ENCODE data around the gene SLC6A19. TPM values are rescaled to one million over a fixed set of nuclear protein-coding genes. Genes with fewer than 3 reads are reported as not detected.

The SLC6A19 gene
- total RNA-seq, 1 experiment from 2014 or later, result not detected

- no peak overlapping the region for H3K9ac ChIP-seq (ENCODE audit: low read length)
- no peaks in the 10 kb centered on the region for H3K4me1 ChIP-seq (ENCODE audit: low read length)
- no peak for DNase-seq
- H3K9me3 ChIP-seq (ENCODE audit: low read length), result no peaks in the 10 kb centered on the region
- no peak overlapping the region for H3K27ac ChIP-seq (ENCODE audit: low read length)
- H3K79me2 ChIP-seq (ENCODE audit: low read length), result no peaks in the 10 kb centered on the region
- H3K4me3 ChIP-seq (ENCODE audit: low read length), result no peak overlapping the region
- no peaks in the 10 kb centered on the region for H3K36me3 ChIP-seq (ENCODE audit: insufficient read depth, low read length)
- no peak overlapping the region for H3K4me2 ChIP-seq (ENCODE audit: low read depth, low read length, poor library complexity, severe bottlenecking)
- no peak overlapping the region for H2AFZ ChIP-seq (ENCODE audit: low read length)
- H3K9me2 ChIP-seq (replicated peaks; ENCODE audit: insufficient read depth, low read length), result no peaks in the 10 kb centered on the region
- no peaks in the 10 kb centered on the region for H3K27me3 ChIP-seq (ENCODE audit: low read length)
- no peaks in the 10 kb centered on the region for H4K20me1 ChIP-seq (ENCODE audit: insufficient read depth, low read depth, low read length)
These were observed 1.5 kb upstream of the SLC6A19 start for GRCh38 chr5:1199649-1200494.

GRCh38 chr5:1200495-1201326, 684 bp upstream of the SLC6A19 start:
- no peak overlapping the region for H3K9ac ChIP-seq (ENCODE audit: low read length)
- no peaks in the 10 kb centered on the region for H4K20me1 ChIP-seq (ENCODE audit: insufficient read depth, low read depth, low read length)
- H3K4me1 ChIP-seq (ENCODE audit: low read length), result no peaks in the 10 kb centered on the region
- H3K27ac ChIP-seq (ENCODE audit: low read length), result no peak overlapping the region
- H3K27me3 ChIP-seq (ENCODE audit: low read length), result no peaks in the 10 kb centered on the region
- no peak for DNase-seq
- H3K9me3 ChIP-seq (ENCODE audit: low read length), result no peaks in the 10 kb centered on the region
- H3K4me3 ChIP-seq (ENCODE audit: low read length), result no peak overlapping the region
- no peaks in the 10 kb centered on the region for H3K36me3 ChIP-seq (ENCODE audit: insufficient read depth, low read length)
- H3K4me2 ChIP-seq (ENCODE audit: low read depth, low read length, poor library complexity, severe bottlenecking), result no peak overlapping the region
- H2AFZ ChIP-seq (ENCODE audit: low read length), result no peak overlapping the region
- no peaks in the 10 kb centered on the region for H3K79me2 ChIP-seq (ENCODE audit: low read length)
- H3K9me2 ChIP-seq (replicated peaks; ENCODE audit: insufficient read depth, low read length), result no peaks in the 10 kb centered on the region

- Histone ChIP-seq H3K9me3 (ENCODE audit: low read length) (no peaks in the 10 kb centered on the region), H3K9me2 (replicated peaks; ENCODE audit: insufficient read depth, low read length) (no peaks in the 10 kb centered on the region), H3K36me3 (ENCODE audit: insufficient read depth, low read length) (no peaks in the 10 kb centered on the region), H3K4me2 (ENCODE audit: low read depth, low read length, poor library complexity, severe bottlenecking) (no peak overlapping the region), H2AFZ (ENCODE audit: low read length) (no peak overlapping the region), H3K9ac (ENCODE audit: low read length) (no peak overlapping the region), H4K20me1 (ENCODE audit: insufficient read depth, low read depth, low read length) (no peaks in the 10 kb centered on the region), H3K79me2 (ENCODE audit: low read length) (no peaks in the 10 kb centered on the region), H3K27ac (ENCODE audit: low read length) (no peak overlapping the region), H3K27me3 (ENCODE audit: low read length) (no peaks in the 10 kb centered on the region), H3K4me1 (ENCODE audit: low read length) (no peaks in the 10 kb centered on the region), H3K4me3 (ENCODE audit: low read length) (no peak overlapping the region)
- no peak for DNase-seq
These were observed 817 bp downstream of the SLC6A19 start for GRCh38 chr5:1202026-1202797.

GRCh38 chr5:1202798-1203185, 1.4 kb downstream of the SLC6A19 start:
- Histone ChIP-seq H3K4me1 (ENCODE audit: low read length) (no peaks in the 10 kb centered on the region), H3K4me3 (ENCODE audit: low read length) (no peak overlapping the region)

DNA sequence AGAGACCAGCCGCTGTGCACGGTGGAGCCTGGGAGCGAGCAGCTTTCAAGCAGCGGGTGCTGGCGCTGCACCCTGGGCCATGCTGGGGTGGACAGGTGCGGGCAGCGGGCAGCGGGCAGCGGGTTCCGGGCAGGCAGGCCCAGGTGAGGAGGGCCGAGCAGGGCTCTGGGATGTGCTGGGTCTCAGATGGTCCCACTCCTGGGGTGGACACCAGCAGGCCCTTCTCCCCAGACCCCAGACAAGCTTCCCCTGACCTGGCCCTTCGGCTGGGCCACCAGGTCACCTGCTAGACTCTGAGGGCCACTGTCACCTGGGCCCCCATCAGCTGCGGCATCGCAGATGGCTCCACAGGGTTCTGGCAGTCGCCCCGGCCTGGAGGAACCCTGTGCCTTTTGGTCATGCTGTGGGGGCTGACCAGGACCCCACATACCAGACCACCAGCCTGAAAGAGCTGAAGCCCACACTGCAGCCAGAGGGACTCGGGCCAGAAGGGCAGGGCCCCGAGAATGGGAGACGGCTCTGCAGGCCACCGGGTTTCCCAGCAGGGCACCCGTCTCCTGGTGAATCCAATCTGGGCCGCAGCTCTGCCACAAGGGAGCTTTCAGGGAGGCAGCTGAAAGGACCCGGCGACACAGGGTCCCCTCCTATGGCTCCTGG, 2.0 kb downstream of the SLC6A19 start:
- Histone ChIP-seq H3K9me2 (replicated peaks; ENCODE audit: insufficient read depth, low read length) (no peaks in the 10 kb centered on the region), H3K9me3 (ENCODE audit: low read length) (no peaks in the 10 kb centered on the region), H4K20me1 (ENCODE audit: insufficient read depth, low read depth, low read length) (no peaks in the 10 kb centered on the region), H3K9ac (ENCODE audit: low read length) (no peak overlapping the region), H3K27me3 (ENCODE audit: low read length) (no peaks in the 10 kb centered on the region), H2AFZ (ENCODE audit: low read length) (no peak overlapping the region), H3K27ac (ENCODE audit: low read length) (no peak overlapping the region), H3K4me1 (ENCODE audit: low read length) (no peaks in the 10 kb centered on the region), H3K36me3 (ENCODE audit: insufficient read depth, low read length) (no peaks in the 10 kb centered on the region), H3K79me2 (ENCODE audit: low read length) (no peaks in the 10 kb centered on the region), H3K4me2 (ENCODE audit: low read depth, low read length, poor library complexity, severe bottlenecking) (no peak overlapping the region), H3K4me3 (ENCODE audit: low read length) (no peak overlapping the region)
- no peak for DNase-seq

More at GRCh38 chr5:1202798-1203185, 1.4 kb downstream of the SLC6A19 start:
- Histone ChIP-seq H3K79me2 (ENCODE audit: low read length) (no peaks in the 10 kb centered on the region), H3K9me2 (replicated peaks; ENCODE audit: insufficient read depth, low read length) (no peaks in the 10 kb centered on the region), H3K36me3 (ENCODE audit: insufficient read depth, low read length) (no peaks in the 10 kb centered on the region), H2AFZ (ENCODE audit: low read length) (no peak overlapping the region), H4K20me1 (ENCODE audit: insufficient read depth, low read depth, low read length) (no peaks in the 10 kb centered on the region), H3K27ac (ENCODE audit: low read length) (no peak overlapping the region), H3K27me3 (ENCODE audit: low read length) (no peaks in the 10 kb centered on the region), H3K4me2 (ENCODE audit: low read depth, low read length, poor library complexity, severe bottlenecking) (no peak overlapping the region), H3K9ac (ENCODE audit: low read length) (no peak overlapping the region), H3K9me3 (ENCODE audit: low read length) (no peaks in the 10 kb centered on the region)
- no peak for DNase-seq

DNA sequence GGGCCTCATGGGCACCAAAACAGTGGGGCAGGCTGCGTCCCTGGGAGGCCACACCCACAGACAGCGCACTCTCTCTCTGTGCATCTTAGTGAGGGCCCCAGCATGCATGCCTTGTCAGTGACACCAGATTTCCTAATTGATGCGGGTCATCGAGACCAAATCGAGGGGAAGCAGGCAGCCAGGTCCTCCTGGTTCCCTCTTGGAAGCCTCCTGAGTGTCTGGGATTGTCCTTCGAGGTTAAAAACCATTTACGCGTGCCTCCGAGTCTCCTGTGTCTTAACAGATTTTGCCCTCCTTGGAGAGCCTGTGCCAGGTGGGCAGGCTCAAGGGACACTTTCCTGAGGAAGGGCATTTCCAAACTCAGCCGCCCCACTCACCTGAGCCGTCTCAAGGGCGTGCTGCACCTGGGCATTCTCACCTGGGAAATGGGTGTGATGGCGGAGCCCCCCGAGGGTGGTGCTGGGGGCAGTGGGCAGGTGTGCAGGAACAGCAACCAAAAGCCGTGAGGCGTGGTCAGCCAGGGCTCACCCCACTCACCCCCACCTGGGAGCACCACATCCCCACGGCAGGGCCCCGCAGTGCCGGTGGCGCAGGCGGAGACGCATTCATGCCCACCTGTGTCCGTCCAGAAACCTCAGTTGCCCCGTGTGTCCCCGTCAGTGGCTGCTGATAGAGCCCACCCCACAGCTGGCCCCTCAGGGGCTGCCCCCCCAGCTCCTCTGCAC, 2.7 kb downstream of the SLC6A19 start:
- Histone ChIP-seq H3K9ac (ENCODE audit: low read length) (no peak overlapping the region), H3K27ac (ENCODE audit: low read length) (no peak overlapping the region), H3K79me2 (ENCODE audit: low read length) (no peaks in the 10 kb centered on the region), H4K20me1 (ENCODE audit: insufficient read depth, low read depth, low read length) (no peaks in the 10 kb centered on the region), H3K4me1 (ENCODE audit: low read length) (no peaks in the 10 kb centered on the region), H3K36me3 (ENCODE audit: insufficient read depth, low read length) (no peaks in the 10 kb centered on the region), H3K27me3 (ENCODE audit: low read length) (no peaks in the 10 kb centered on the region), H3K4me3 (ENCODE audit: low read length) (no peak overlapping the region), H2AFZ (ENCODE audit: low read length) (no peak overlapping the region), H3K9me3 (ENCODE audit: low read length) (no peaks in the 10 kb centered on the region), H3K9me2 (replicated peaks; ENCODE audit: insufficient read depth, low read length) (no peaks in the 10 kb centered on the region), H3K4me2 (ENCODE audit: low read depth, low read length, poor library complexity, severe bottlenecking) (no peak overlapping the region)
- no peak for DNase-seq

DNA sequence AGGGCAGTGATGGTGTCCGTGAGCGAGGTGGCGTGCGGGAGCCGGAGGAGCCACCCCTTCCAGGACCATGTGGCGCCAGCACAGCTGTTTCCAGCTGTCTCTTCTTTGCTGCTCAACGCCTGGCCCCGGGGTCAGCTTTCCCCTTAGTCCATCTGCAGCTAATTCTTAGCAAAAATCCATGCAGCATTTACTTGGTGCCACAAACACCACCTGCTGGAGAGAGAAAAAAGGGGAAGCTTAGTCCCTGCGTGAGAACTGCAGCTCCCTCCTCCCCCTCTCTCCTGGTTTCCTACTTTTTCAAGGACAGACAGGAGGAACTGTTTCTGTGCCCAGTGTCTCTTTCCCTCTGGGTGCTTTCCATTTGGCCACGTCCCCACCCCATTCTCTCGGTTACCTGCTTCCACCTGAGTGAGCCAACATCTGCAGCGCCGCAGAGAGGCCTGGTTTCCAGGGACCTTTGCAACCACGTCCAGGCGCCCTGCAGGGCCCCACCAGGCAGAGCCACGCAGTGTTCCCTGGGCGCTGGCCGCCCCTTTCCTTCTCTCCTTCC, 3.4 kb downstream of the SLC6A19 start:
- Histone ChIP-seq H3K4me1 (ENCODE audit: low read length) (no peaks in the 10 kb centered on the region), H2AFZ (ENCODE audit: low read length) (no peak overlapping the region), H3K9me3 (ENCODE audit: low read length) (no peaks in the 10 kb centered on the region), H3K4me3 (ENCODE audit: low read length) (no peak overlapping the region), H3K79me2 (ENCODE audit: low read length) (no peaks in the 10 kb centered on the region), H4K20me1 (ENCODE audit: insufficient read depth, low read depth, low read length) (no peaks in the 10 kb centered on the region), H3K4me2 (ENCODE audit: low read depth, low read length, poor library complexity, severe bottlenecking) (no peak overlapping the region), H3K27me3 (ENCODE audit: low read length) (no peaks in the 10 kb centered on the region), H3K36me3 (ENCODE audit: insufficient read depth, low read length) (no peaks in the 10 kb centered on the region), H3K9ac (ENCODE audit: low read length) (no peak overlapping the region), H3K9me2 (replicated peaks; ENCODE audit: insufficient read depth, low read length) (no peaks in the 10 kb centered on the region), H3K27ac (ENCODE audit: low read length) (no peak overlapping the region)
- DNase-seq, result peak; percentile 46
